HPDE6-E6E7 (cell line): ENCODE data around the gene UBTD2.

Experiments
- DNase-seq: peaks from one replicate; pipeline ENCODE4 v3.0.0; 2011; ENCODE audit warnings: missing footprints; ENCODE audit errors: extremely low spot score

The UBTD2 gene

GRCh38 chr5:172194985-172195774 is 88.4 kb downstream of the UBTD2 start:
- no peak for DNase-seq

- no peak for DNase-seq
Observed at GRCh38 chr5:172193872-172194271, 89.7 kb downstream of the UBTD2 start, which contains the start of gene EFCAB9. Gene EFCAB9 (plus strand): TSS chr5:172194172. CDS start chr5:172194173, 1 bp downstream.

- DNase-seq = no peak
Observed at GRCh38 chr5:172189693-172190296, 93.8 kb downstream of the UBTD2 start.

- DNase-seq = no peak
Observed at GRCh38 chr5:172188893-172189692, 94.5 kb downstream of the UBTD2 start.

- peak; percentile 96 for DNase-seq
Observed at GRCh38 chr5:172188033-172188892, 95.3 kb downstream of the UBTD2 start, which contains the start of gene STK10. Gene STK10 (minus strand): TSS chr5:172188224. CDS start chr5:172188042, 182 bp downstream.

GRCh38 chr5:172187118-172188032 is 96.2 kb downstream of the UBTD2 start:
- DNase-seq = peak; percentile 85

- DNase-seq = no peak
Observed at GRCh38 chr5:172186114-172186695, 97.4 kb downstream of the UBTD2 start.

- no peak for DNase-seq
Observed at GRCh38 chr5:172185096-172185461, 98.5 kb downstream of the UBTD2 start.

- no peak for DNase-seq
Observed at GRCh38 chr5:172183881-172184280, 99.7 kb downstream of the UBTD2 start.

GRCh38 chr5:172182291-172182690 is 101.3 kb downstream of the UBTD2 start:
- no peak for DNase-seq

- no peak for DNase-seq
Observed at GRCh38 chr5:172180936-172181335, 102.6 kb downstream of the UBTD2 start.

GRCh38 chr5:172178991-172179989 is 104.3 kb downstream of the UBTD2 start:
- DNase-seq = no peak

GRCh38 chr5:172178301-172178987 is 105.1 kb downstream of the UBTD2 start:
- no peak for DNase-seq

- no peak for DNase-seq
Observed at GRCh38 chr5:172177176-172177575, 106.4 kb downstream of the UBTD2 start.

- no peak for DNase-seq
Observed at GRCh38 chr5:172175263-172175719, 108.3 kb downstream of the UBTD2 start.

GRCh38 chr5:172173564-172174153 is 109.9 kb downstream of the UBTD2 start:
- DNase-seq = peak; percentile 85

- DNase-seq = no peak
Observed at GRCh38 chr5:172172912-172173563, 110.5 kb downstream of the UBTD2 start.
